Heart right ventricle (tissue), 16 donors: ENCODE measurements around the gene SNX32. TPM values are rescaled to one million over a fixed set of nuclear protein-coding genes. Genes with fewer than 3 reads are reported as not detected.
A peak's percentile ranks its signal among the peaks of the same experiment; 100 is the strongest.

Experiments used
- ATAC-seq, 8 donors: fragments of 200-7000 bp; cut with Tn5 transposase; one replicate each; pipeline ENCODE4 v1.9.1; 2020; ENCODE audit warnings: mild to moderate bottlenecking in 8 of 8, moderate library complexity in 8 of 8, moderate number of reproducible peaks in 1 of 8
- DNase-seq, 2 donors: peaks; one replicate each; pipeline ENCODE4 v3.0.0-alpha.2; 2020
- H3K27ac ChIP-seq, 10 donors: fragments of 200-600 bp; sonication (generic) in 2 of 10; one replicate each; pipeline versions ENCODE4 v1.5.0 to v1.8.0; 2020 to 2022; ENCODE audit warnings: mild to moderate bottlenecking in 3 of 10
- H3K27me3 ChIP-seq, 7 donors: fragments of 200-600 bp; one replicate each; pipeline ENCODE4 v1.8.0; 2021 to 2022; ENCODE audit warnings: mild to moderate bottlenecking in 2 of 7
- H3K36me3 ChIP-seq, 9 donors: fragments of 200-600 bp; sonication (generic) in 1 of 9; one replicate each; pipeline versions ENCODE4 v1.5.0 to v1.8.0; 2020 to 2022; ENCODE audit warnings: mild to moderate bottlenecking in 2 of 9
- H3K4me1 ChIP-seq, 9 donors: fragments of 200-600 bp; sonication (generic) in 1 of 9; one replicate each; pipeline versions ENCODE4 v1.5.0 to v1.8.0; 2020 to 2022; ENCODE audit warnings: mild to moderate bottlenecking in 4 of 9
- H3K4me3 ChIP-seq, 10 donors: fragments of 200-600 bp; sonication (generic) in 2 of 10; one replicate each; pipeline versions ENCODE4 v1.5.0 to v1.8.0; 2020 to 2022; ENCODE audit warnings: mild to moderate bottlenecking in 7 of 10, moderate library complexity in 2 of 10
- H3K9me3 ChIP-seq, 11 donors: fragments of 200-600 bp in 10 of 11; sonication (generic) in 2 of 11; one replicate each; pipeline versions ENCODE4 v1.5.0 to v1.8.0; 2013 to 2022; ENCODE audit warnings: mild to moderate bottlenecking in 2 of 11, control low read depth in 1 of 11, moderate library complexity in 1 of 11
- CTCF ChIP-seq, 9 donors: fragments of 200-600 bp; sonication (generic) in 2 of 9; IDR thresholded peaks; one replicate each; pipeline versions ENCODE4 v1.5.0 to v1.8.0; 2021 to 2022; ENCODE audit warnings: antibody characterized with exemption in 9 of 9, mild to moderate bottlenecking in 5 of 9, moderate library complexity in 1 of 9
- WGBS, 2 donors: extraction: QIAGEN DNeasy Blood & Tissue Kit; methylation state at CpG; one replicate each; pipeline ENCODE4 v1.1.7; 2013; ENCODE audit warnings: inconsistent platforms in 1 of 2; 5-methylcytosine and 5-hydroxymethylcytosine counted together
- intact Hi-C, 10 donors: fragments of 100-400 bp; cut with DNase I; formaldehyde crosslinking; loops; one replicate each; pipeline versions ENCODE4 v1.11.1 to v1.14.2; 2022
- polyA plus RNA-seq, 2 donors: library from polyadenylated mRNA; stranded (reverse); fragments of 200-250 nt; gene quantifications; one replicate each; pipeline ENCODE4 v1.2.3, GENCODE V29; 2013
- total RNA-seq, 10 donors: library from RNA; stranded (reverse); fragmentation: NEBNext Ultra II Directional in 3 of 10; extraction: Animal tissue kit (Norgen Biotek cat#: 25700) in 3 of 10; gene quantifications; one replicate each; pipeline versions ENCODE4 v1.2.1 to v1.2.4, GENCODE V29; 2021 to 2023
- donor health status: Arrhythmogenic right ventricular cardiomyopathy.
- donor health status: ischemic (EF 13 %, LVEDD 7.1; RV severe dilation, severe dysfunction).
- donor health status: healthy with polysubstance abuse.
- donor health status: DM: no; HTN: yes; CAD: no.
- donor health status: DM: no; HTN: no; CAD: no.
- donor health status: ischemic (EF 25% LVEDD 6.9; RV normal size, moderate dysfunction).
- donor health status: ischemic (EF 25% LVEDD 5.7; RV mildly dilated, moderate dysfunction).
- donor health status: healthy.
- donor health status: DM: yes; HTN: yes; CAD: no.
- donor health status: Ischemic cardiomyopathy.
- donor health status: ischemic (EF 35%, LVEDD 5.7; RV mildly dilated, moderate dysfunction).
- donor health status: nonischemic (EF 11% LVEDD 7.7; RV severe dilation, severe dysfunction).
- donor health status: DM: yes; HTN: yes; CAD: no.
- donor health status: PGD.
- donor health status: ischemic (EF 29% LVEDD 5.4; RV normal size, mild dysfunction).
- donor health status: nonischemic (EF 23%, LVEDD 6.1; RV moderate dilation, normal function).

SNX32 gene
- total and polyA plus RNA-seq, 12 donors, result 0.13 to 0.58 (median 0.32) TPM; not detected in 5

GRCh38 chr11:65899356-65900124 is 65.8 kb downstream of the SNX32 start:
- Histone ChIP-seq H3K9me3 (no peaks in the 10 kb centered on the region), H3K27ac (peak overlapping the region in 7 of 10 donors; percentile 10 to 93 (median 61)), H3K4me1 (peaks cover 7 to 30% (median 19%) of the 10 kb centered on the region in 9 donors), H3K27me3 (peaks cover 0 to 9% (median 4%) of the 10 kb centered on the region in 7 donors), H3K4me3 (peak overlapping the region; percentile 41 to 79 (median 61)), H3K36me3 (peaks cover 0 to 6% (median 0%) of the 10 kb centered on the region in 9 donors)
- ATAC-seq, result peak; percentile 22 to 79 (median 64)
- 2% methylated on average over 65 to 78 of the region's 78 CpGs for WGBS, 2 donors
- DNase-seq, result peak; percentile 51 to 62
- intact Hi-C loops, result no loop called here
- no peak for TF ChIP-seq CTCF (IDR thresholded peaks at IDR 0.05)

GRCh38 chr11:65900125-65900898 is 66.5 kb downstream of the SNX32 start, which contains the start of gene FOSL1:
FOSL1 (minus strand) TSS chr11:65900388; CDS start chr11:65900339, 49 bp downstream.
- Histone ChIP-seq H3K36me3 (peaks cover 0 to 6% (median 0%) of the 10 kb centered on the region in 9 donors), H3K27me3 (peaks cover 0 to 9% (median 4%) of the 10 kb centered on the region in 7 donors), H3K9me3 (no peaks in the 10 kb centered on the region), H3K4me1 (peaks cover 6 to 25% (median 17%) of the 10 kb centered on the region in 9 donors), H3K27ac (peak within 1 kb of the TSS in 7 of 10 donors; percentile 10 to 93 (median 61)), H3K4me3 (peak within 1 kb of the TSS; percentile 41 to 79 (median 61))
- peak; percentile 86 to 88 for DNase-seq
- intact Hi-C loops, result no loop called here
- ATAC-seq, result peak; percentile 88 to 95 (median 91)
- 2% methylated on average over 74 to 80 of the region's 80 CpGs for WGBS, 2 donors
- peak in 1 of 9 donors; percentile 9 for TF ChIP-seq CTCF (IDR thresholded peaks at IDR 0.05)

GRCh38 chr11:65900899-65901180 is 67.1 kb downstream of the SNX32 start:
- no peak for TF ChIP-seq CTCF (IDR thresholded peaks at IDR 0.05)
- intact Hi-C loops, result no loop called here
- peaks cover 0 to 3% (median 0%) of the 10 kb centered on the region in 9 donors for H3K36me3 ChIP-seq
- no peaks in the 10 kb centered on the region for H3K9me3 ChIP-seq
- H3K4me1 ChIP-seq, result peaks cover 6 to 25% (median 17%) of the 10 kb centered on the region in 9 donors
- H3K27ac ChIP-seq, result peak overlapping the region in 3 of 10 donors; percentile 64 to 93 (median 83)
- peaks cover 0 to 9% (median 4%) of the 10 kb centered on the region in 7 donors for H3K27me3 ChIP-seq
- ATAC-seq (no peak), DNase-seq (no peak)
- 69 to 73% methylated on average over 11 of the region's 11 CpGs for WGBS, 2 donors
- H3K4me3 ChIP-seq, result peak overlapping the region in 7 of 10 donors; percentile 54 to 72 (median 63)

GRCh38 chr11:65903068-65903481 is 69.3 kb downstream of the SNX32 start:
- DNase-seq (no peak), ATAC-seq (no peak)
- Histone ChIP-seq H3K9me3 (no peaks in the 10 kb centered on the region), H3K4me1 (peaks cover 6 to 25% (median 17%) of the 10 kb centered on the region in 9 donors), H3K27me3 (peaks cover 0 to 9% (median 4%) of the 10 kb centered on the region in 7 donors), H3K36me3 (no peaks in the 10 kb centered on the region), H3K27ac (no peak overlapping the region), H3K4me3 (no peak overlapping the region)
- no peak for TF ChIP-seq CTCF (IDR thresholded peaks at IDR 0.05)
- intact Hi-C loops, result no loop called here
- 31 to 34% methylated on average over 5 of the region's 5 CpGs for WGBS, 2 donors
